ENCODE data around the gene MDM1.

The MDM1 gene

GRCh38 chr12:68367116-68367515 is 35.0 kb upstream of the MDM1 start:
- no peak for DNase-seq (ENCODE audit: low read depth, low spot score)
- H3K4me3 ChIP-seq (ENCODE audit: low read depth, low read length) = no peak overlapping the region
- ChIA-PET CTCF (no interaction called here), POLR2A (no interaction called here)
- no peak for TF ChIP-seq CTCF (IDR thresholded peaks at IDR 0.05; ENCODE audit: insufficient read depth, low read length, missing control alignments)

- peak; percentile 98 for DNase-seq (ENCODE audit: low read depth, low spot score)
- TF ChIP-seq CTCF (IDR thresholded peaks at IDR 0.05; ENCODE audit: insufficient read depth, low read length, missing control alignments) = no peak
- ChIA-PET POLR2A (interaction anchor here (0.8 to 1.2 kb wide), 4 partner anchors 132 to 262 kb away, joined by 3 to 4 read pairs (median 3); partner anchors contain the start of gene RAP1B), CTCF (interaction anchor here (1.0 kb wide), 1 partner anchor 247 kb away, joined by 3 read pairs; no protein-coding TSS in a partner anchor)
- peak overlapping the region; percentile 36; the same call in 1 of the 2 replicates for H3K4me3 ChIP-seq (ENCODE audit: low read depth, low read length)
Observed at GRCh38 chr12:68364893-68365725, 32.9 kb upstream of the MDM1 start.

- no peak overlapping the region for H3K4me3 ChIP-seq (ENCODE audit: low read depth, low read length)
- ChIA-PET POLR2A (interaction anchor here (1.2 kb wide), 1 partner anchor 246 kb away, joined by 4 read pairs; the partner anchor contains the start of gene RAP1B), CTCF (interaction anchor here (1.0 kb wide), 1 partner anchor 247 kb away, joined by 3 read pairs; no protein-coding TSS in a partner anchor)
- TF ChIP-seq CTCF (IDR thresholded peaks at IDR 0.05; ENCODE audit: insufficient read depth, low read length, missing control alignments) = no peak
- no peak for DNase-seq (ENCODE audit: low read depth, low spot score)
Observed at GRCh38 chr12:68364328-68364727, 32.2 kb upstream of the MDM1 start.

DNA sequence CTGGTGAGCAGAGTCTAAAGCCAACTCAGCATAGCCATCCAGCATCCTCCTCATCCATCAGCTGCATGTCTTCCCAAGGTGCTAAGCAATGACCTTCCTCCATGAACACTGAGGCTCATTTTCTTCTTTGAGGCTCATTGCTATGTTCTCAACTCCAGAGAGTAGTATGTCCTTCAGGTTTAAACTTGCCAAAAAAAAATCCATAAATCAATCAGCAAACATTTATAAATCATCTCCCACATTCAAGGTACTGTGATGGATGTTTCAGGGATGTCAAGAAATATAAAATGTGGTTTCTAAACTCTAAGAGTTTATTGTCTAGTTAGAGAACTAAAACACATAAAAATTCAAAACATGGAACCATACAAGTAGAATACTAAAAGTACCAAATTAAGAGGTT is 29.8 kb upstream of the MDM1 start:
- ChIA-PET POLR2A (no interaction called here), CTCF (interaction anchor here (1.5 kb wide), 1 partner anchor 139 kb away, joined by 4 read pairs; no protein-coding TSS in a partner anchor)
- DNase-seq (ENCODE audit: low read depth, low spot score) = no peak
- no peak overlapping the region for H3K4me3 ChIP-seq (ENCODE audit: low read depth, low read length)
- no peak for TF ChIP-seq CTCF (IDR thresholded peaks at IDR 0.05; ENCODE audit: insufficient read depth, low read length, missing control alignments)

GRCh38 chr12:68359674-68360073 is 27.5 kb upstream of the MDM1 start:
- ChIA-PET CTCF (interaction anchor here (0.8 to 3.8 kb wide), 32 partner anchors 10 to 456 kb away, joined by 3 to 24 read pairs (median 4); partner anchors contain the start of genes MDM2 and RAP1B), POLR2A (interaction anchor here (0.6 kb wide), 1 partner anchor 448 kb away, joined by 3 read pairs; the partner anchor contains the start of gene MDM2)
- no peak for TF ChIP-seq CTCF (IDR thresholded peaks at IDR 0.05; ENCODE audit: insufficient read depth, low read length, missing control alignments)
- no peak overlapping the region for H3K4me3 ChIP-seq (ENCODE audit: low read depth, low read length)
- DNase-seq (ENCODE audit: low read depth, low spot score) = no peak

All from AG04449 (cell line).